Keratinocyte (primary cell): ENCODE measurements around the gene PRKD3.

Source experiments
- CTCF ChIP-seq, 3 experiments: IDR thresholded peaks in 1 of 3; conservative IDR thresholded peaks in 1 of 3; optimal IDR thresholded peaks in 1 of 3; 2 replicates in 2 of 3; 3 replicates in 1 of 3; pipeline versions ENCODE3 to v1.5.1; 2011; ENCODE audit warnings: low read length in 3 of 3, mild to moderate bottlenecking in 3 of 3, moderate library complexity in 2 of 3, control low read depth in 1 of 3, inconsistent platforms in 1 of 3; ENCODE audit not compliant: insufficient read depth in 2 of 3; ENCODE audit errors: extremely low read depth in 1 of 3
- EZH2 ChIP-seq: IDR thresholded peaks from one replicate; pipeline ENCODE4 v1.6.1; 2012; ENCODE audit warnings: inconsistent platforms, mild to moderate bottlenecking, low read length, moderate library complexity

- TF ChIP-seq EZH2, result no peak
- TF ChIP-seq CTCF (optimal IDR thresholded peaks at IDR 0.05 in 1 of 3, IDR thresholded peaks at IDR 0.05 in 1 of 3, conservative IDR thresholded peaks at IDR 0.05 in 1 of 3; ENCODE audit: extremely low read depth in 1 of 3, insufficient read depth in 2 of 3, low read length in 3 of 3), result no peak
Measured at GRCh38 chr2:37364351-37364750, 39.7 kb upstream of the PRKD3 start.
